HG02610 (cell line): ENCODE data around the gene MAP3K15.
"Not testable (repeated sequence)": the region's sequence is repeated elsewhere in the genome, so short reads cannot be mapped to it uniquely, and the experiment has no call there.

Source experiments
- ATAC-seq: cut with Tn5 transposase; IDR thresholded peaks from one replicate; pipeline ENCODE4 v1.9.1; 2021; ENCODE audit warnings: mild to moderate bottlenecking, moderate library complexity; ENCODE audit not compliant: unreplicated experiment

Gene MAP3K15

GRCh38 chrX:19535476-19535875 is 20.2 kb upstream of the MAP3K15 start:
- no peak for ATAC-seq

DNA sequence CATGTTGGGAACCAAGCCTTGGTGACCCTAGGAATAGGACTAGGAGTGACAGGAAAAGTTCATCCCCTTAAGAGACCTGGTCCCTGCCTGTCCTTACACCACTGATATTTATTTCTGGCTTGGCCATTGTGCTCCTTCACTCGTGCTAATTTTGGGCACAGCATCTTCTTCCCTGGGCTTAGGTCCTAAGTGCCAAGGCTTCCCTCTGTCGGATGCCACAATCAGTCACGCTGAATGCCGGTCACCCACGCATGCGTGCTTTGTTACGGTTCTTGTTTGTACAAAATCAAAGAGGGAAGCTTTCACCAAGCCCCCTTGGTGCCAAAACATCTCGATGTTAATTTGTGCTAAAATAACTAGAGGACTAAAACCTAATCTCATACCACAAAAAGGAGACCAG is 17.4 kb upstream of the MAP3K15 start:
- ATAC-seq = no peak

DNA sequence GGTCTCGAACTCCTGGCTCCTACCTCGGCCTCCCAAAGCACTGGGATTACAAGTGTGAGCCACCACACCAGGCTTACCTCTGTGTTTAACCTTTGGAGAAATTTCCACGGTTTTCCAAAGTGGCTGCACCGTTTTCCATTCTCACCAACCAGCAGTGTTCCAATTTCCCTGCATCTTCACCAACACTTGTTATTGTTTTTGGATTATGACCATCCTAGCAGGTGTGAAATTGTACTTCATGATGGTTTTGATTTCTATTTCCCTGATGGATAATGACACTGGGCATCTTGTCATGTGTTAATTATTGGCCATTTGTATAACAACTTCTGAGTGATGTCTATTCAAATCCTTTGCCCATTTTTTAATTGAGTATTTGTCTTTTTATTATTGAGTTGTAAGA is 2.7 kb upstream of the MAP3K15 start:
- no peak for ATAC-seq

GRCh38 chrX:19515615-19516105 is 352 bp upstream of the MAP3K15 start:
- no peak for ATAC-seq

DNA sequence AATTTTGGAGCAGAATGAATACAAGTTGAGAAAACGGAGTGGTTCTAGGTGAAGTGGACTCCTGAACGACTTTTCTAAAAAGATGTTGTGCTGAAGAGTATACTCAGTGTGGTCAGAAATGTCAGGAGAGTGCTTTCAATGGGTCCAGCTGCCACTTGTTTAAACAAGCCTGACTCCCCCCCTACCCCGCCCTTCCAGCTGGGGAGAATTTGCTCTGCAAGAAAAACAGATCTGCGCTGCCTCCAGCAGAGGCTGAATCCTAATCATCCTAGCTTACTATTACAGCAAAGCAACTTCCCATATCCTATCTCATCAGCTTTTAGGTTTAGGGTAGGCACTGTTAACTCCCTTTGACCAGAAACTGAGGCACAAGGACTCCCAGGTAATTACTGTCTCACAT is 1.9 kb downstream of the MAP3K15 start:
- ATAC-seq = no peak

DNA sequence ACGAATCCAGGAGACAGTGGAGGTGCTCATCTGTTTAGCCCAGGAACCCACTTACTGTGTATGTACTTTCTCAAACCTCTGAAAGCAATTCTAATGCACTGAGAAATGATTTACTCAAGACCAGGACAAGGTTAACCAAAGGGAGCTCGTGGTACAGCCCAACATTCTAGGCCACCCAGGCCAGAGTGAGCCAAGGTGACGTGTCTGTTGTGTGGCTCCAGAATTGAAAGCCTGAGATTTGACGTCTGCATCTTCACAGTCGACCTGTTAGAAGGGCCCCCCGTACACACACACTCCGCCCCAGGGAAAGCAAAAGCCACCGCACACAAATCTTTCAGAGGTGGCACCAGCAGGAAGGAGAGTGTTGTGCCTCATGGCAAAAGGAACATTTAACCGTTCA is 2.3 kb downstream of the MAP3K15 start:
- no peak for ATAC-seq

- no peak for ATAC-seq
Measured at GRCh38 chrX:19512359-19512758, 2.9 kb downstream of the MAP3K15 start.

DNA sequence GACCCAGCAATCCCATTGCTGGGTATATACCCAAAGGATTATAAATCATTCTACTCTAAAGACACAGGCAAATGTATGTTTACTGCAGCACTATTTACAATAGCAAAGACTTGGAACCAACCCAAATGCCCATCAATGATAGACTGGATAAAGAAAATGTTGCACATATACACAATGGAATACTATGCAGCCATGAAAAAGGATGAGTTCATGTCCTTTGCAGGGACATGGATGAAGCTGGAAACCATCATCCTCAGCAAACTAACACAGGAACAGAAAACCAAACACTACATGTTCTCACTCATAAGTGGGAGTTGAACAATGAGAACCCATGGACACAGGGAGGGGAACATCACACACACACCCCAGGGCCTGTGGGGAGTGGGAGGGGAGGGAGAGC is 3.5 kb downstream of the MAP3K15 start:
- not testable (repeated sequence) for ATAC-seq

- ATAC-seq = no peak
Measured at GRCh38 chrX:19496711-19497110, 18.6 kb downstream of the MAP3K15 start.

GRCh38 chrX:19487520-19488200 is 27.6 kb downstream of the MAP3K15 start:
- no peak for ATAC-seq

GRCh38 chrX:19479458-19479857 is 35.9 kb downstream of the MAP3K15 start:
- ATAC-seq = no peak

- not testable (repeated sequence) for ATAC-seq
Measured at GRCh38 chrX:19468383-19468782, 46.9 kb downstream of the MAP3K15 start.

DNA sequence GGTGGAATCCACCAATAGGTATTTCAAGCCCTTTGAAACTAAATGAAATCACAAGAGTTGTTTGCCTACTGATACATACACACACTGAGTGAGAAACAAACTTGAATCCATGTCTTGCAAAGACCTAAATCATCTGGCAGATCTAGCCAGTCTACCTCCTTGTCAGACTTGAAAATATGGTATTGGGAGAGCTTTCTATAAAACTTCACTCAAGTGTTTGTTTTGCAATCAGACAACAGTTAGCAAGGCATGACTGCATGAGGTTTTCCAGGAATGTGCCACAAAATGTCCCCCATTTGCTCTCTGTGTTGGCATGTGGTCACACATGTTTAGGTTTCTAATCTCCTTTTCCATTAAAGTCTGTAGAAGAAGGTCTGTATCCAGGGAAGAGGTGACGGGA is 52.4 kb downstream of the MAP3K15 start:
- no peak for ATAC-seq

- no peak for ATAC-seq
Measured at GRCh38 chrX:19462231-19462630, 53.1 kb downstream of the MAP3K15 start.

- no peak for ATAC-seq
Measured at GRCh38 chrX:19457662-19458061, 57.6 kb downstream of the MAP3K15 start.

GRCh38 chrX:19448077-19448476 is 67.2 kb downstream of the MAP3K15 start:
- no peak for ATAC-seq

- ATAC-seq = no peak
Measured at GRCh38 chrX:19446397-19446796, 68.9 kb downstream of the MAP3K15 start.

DNA sequence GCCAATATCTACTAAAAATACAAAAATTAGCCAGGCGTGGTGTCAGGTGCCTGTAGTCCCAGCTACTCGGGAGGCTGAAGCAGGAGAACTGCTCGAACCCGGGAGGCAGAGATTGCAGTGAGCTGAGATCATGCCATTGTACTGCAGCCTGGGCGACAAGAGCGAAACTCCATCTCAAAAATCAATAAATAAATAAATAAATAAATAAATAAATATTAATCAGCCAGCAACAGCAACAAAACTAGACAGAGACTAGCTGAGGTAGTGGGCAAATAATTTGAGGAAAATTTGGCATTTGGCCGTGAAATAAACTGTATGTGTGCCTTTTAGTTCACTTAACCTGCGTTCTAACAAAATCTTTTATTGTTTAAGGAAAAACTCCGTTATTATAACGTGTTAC is 69.5 kb downstream of the MAP3K15 start:
- not testable (repeated sequence) for ATAC-seq

DNA sequence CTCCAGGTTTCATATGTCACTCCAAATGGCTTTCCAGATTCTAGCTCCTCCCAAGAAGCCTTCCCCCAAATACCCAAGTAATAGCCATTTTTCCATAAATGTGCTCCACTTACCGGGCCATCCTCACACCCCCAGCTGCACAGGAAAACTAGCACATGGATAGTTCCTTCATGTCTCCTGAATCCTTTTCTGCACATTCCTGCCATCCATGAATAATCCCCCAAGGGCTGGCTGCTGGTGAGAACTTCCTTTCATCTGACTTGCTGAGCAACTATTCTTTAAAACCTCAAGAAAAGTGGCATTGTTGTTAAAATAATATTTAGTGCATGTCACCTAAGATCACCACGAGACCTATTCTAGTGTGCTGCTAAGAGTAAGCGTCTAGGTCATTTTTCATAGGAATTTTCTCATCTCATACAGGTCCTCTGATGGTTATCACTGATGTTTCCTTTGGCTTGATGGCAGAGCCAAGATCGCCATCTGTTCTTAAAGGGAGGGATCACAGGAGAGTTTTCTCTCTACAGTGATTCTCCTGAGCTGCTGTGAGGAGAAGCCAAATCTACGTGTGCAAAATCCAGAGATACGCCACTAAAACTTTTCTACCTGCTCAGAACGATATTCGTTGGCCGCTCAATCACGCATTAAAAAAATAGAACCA is 71.3 kb downstream of the MAP3K15 start:
- no peak for ATAC-seq

DNA sequence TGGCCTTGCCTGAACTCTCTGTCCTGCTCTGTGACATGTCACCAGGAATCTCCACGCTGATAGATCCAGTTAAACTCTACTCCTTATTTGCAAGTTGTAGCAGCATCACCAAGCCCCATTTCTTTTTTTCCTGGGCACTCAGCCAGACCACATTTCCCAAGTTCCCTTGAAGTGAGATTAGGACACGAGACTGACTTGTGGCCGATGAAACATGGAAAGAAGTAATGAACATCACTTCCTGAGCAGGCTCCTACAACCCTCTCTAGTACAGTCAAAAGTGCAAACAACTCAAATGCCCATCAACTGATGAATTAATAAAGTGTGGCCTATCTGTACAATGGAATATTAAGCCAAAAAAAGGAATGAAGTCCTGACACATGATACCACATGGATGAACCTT is 74.6 kb downstream of the MAP3K15 start:
- no peak for ATAC-seq

GRCh38 chrX:19422661-19423060 is 92.6 kb downstream of the MAP3K15 start:
- not testable (repeated sequence) for ATAC-seq

DNA sequence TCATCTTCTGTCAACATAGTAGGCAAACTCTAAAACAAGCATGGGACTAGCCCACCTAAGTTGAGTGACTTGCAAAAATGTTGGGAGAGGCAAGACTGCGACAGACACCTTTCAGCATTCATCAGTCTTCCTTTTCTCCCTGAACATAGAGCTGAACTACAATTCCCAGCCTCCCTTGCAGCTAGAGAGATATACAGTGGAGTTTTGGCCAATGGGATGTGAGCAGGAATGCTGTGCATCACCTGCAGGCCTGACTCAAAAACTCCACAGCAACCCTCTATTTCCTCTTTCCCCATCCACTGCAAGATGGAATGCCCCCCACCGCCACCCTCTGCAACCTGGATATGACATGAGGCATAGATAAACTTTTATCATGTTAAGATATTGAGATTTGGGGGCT is 105.0 kb downstream of the MAP3K15 start:
- no peak for ATAC-seq

GRCh38 chrX:19403696-19404095 is 111.6 kb downstream of the MAP3K15 start:
- no peak for ATAC-seq
